A549 treated with RU486 at 1 μM for 4 hours (cell line): ENCODE results near the gene SMO. TPM values are rescaled to one million over a fixed set of nuclear protein-coding genes. Genes with fewer than 3 reads are reported as not detected.

Experiments
- total RNA-seq: library from RNA; stranded (reverse); fragments of 200-300 nt; extraction: Qiagen RNA extraction; gene quantifications from 5 replicates; pipeline ENCODE4 v1.2.3, GENCODE V29; 2022; ENCODE audit warnings: low read depth

The SMO gene
- 12.4 to 17.5 TPM (median 15.2 TPM) in 5 replicates for total RNA-seq

GRCh38 chr7:129188372-129188891 is at the start of gene SMO:
Gene SMO, plus strand, starts transcription at chr7:129188633. Its CDS starts 519 bp downstream, at chr7:129189152.

GRCh38 chr7:129144095-129144833 is 44.2 kb upstream of the SMO start, which contains the start of gene TSPAN33:
Gene TSPAN33, plus strand, starts transcription at chr7:129144707. Its CDS starts 274 bp downstream, at chr7:129144981.

GRCh38 chr7:129224251-129225205 is 36.1 kb downstream of the SMO start, which contains the start of gene AHCYL2:
Gene AHCYL2, plus strand, starts transcription at chr7:129225030.

Other genes with a start within 250 kb of the SMO start
- gene TNPO3, start 133.5 kb upstream of the SMO start, total RNA-seq, result 40.5 to 47.2 TPM (median 44.4 TPM) in 5 replicates
- 5.9 to 7.1 TPM (median 6.6 TPM) in 5 replicates for gene TSPAN33, start 43.9 kb upstream of the SMO start, total RNA-seq
- gene AHCYL2, start 36.4 kb downstream of the SMO start, total RNA-seq, result 4.7 to 6.3 TPM (median 5.7 TPM) in 5 replicates
- gene STRIP2, start 245.8 kb downstream of the SMO start, total RNA-seq, result 4.6 to 10.0 TPM (median 7.7 TPM) in 5 replicates